Naive thymus-derived CD8-positive, alpha-beta T cell (primary cell): Measurements from ENCODE around the gene UBL3. TPM values are rescaled to one million over a fixed set of nuclear protein-coding genes. Genes with fewer than 3 reads are reported as not detected.
A peak's percentile ranks its signal among the peaks of the same experiment; 100 is the strongest.

ENCODE experiments used
- ATAC-seq, 2 donors: fragments of 150-1000 bp; cut with Tn5 transposase in 1 of 2; sonication (Bioruptor Pico), chemical (Tn5 transposase) in 1 of 2; 1 replicate in 1 of 2; 2 replicates in 1 of 2; pipeline ENCODE4 v1.10.0; 2021; ENCODE audit warnings: mild to moderate bottlenecking in 2 of 2, moderate library complexity in 2 of 2
- POLR2A ChIA-PET: fragments of 350-600 bp; sonication (Branson Sonifier 250); formaldehyde crosslinking; loops from one replicate; lab custom pipeline; 2021; ENCODE audit warnings: antibody characterized with exemption; lab: Charles Lee
- DNase-seq, 10 donors: peaks; one replicate each; pipeline versions ENCODE4 v3.0.0 to v3.0.0-alpha.2; 2020 to 2022
- H3K27ac Mint-ChIP-seq, 10 donors: one replicate each; pipeline ENCODE4 v1.8.0; 2020 to 2022; ENCODE audit warnings: mild to moderate bottlenecking in 10 of 10, mixed read lengths in 10 of 10, moderate library complexity in 4 of 10, inconsistent platforms in 1 of 10
- H3K27me3 Mint-ChIP-seq, 5 donors: one replicate each; pipeline ENCODE4 v1.8.0; 2021 to 2022; ENCODE audit warnings: mixed read lengths in 5 of 5
- H3K36me3 Mint-ChIP-seq, 3 donors: one replicate each; pipeline ENCODE4 v1.8.0; 2020 to 2022; ENCODE audit warnings: mixed read lengths in 3 of 3, mild to moderate bottlenecking in 2 of 3, inconsistent platforms in 1 of 3
- H3K4me1 Mint-ChIP-seq, 4 donors: one replicate each; pipeline ENCODE4 v1.8.0; 2021 to 2022; ENCODE audit warnings: mixed read lengths in 4 of 4
- H3K4me3 Mint-ChIP-seq, 10 donors: one replicate each; pipeline ENCODE4 v1.8.0; 2020 to 2022; ENCODE audit warnings: mild to moderate bottlenecking in 10 of 10, mixed read lengths in 10 of 10, moderate library complexity in 6 of 10, inconsistent platforms in 1 of 10
- H3K9me3 Mint-ChIP-seq, 9 donors: one replicate each; pipeline ENCODE4 v1.8.0; 2020 to 2022; ENCODE audit warnings: mixed read lengths in 9 of 9, mild to moderate bottlenecking in 3 of 9, inconsistent platforms in 1 of 9, moderate library complexity in 1 of 9
- polyA plus RNA-seq, 3 donors: library from polyadenylated mRNA; unstranded; fragments of 300-500 nt; fragmentation: Illumina TruSeq; gene quantifications; one replicate each; pipeline ENCODE4 v1.2.3, GENCODE V29; 2021
- total RNA-seq, 8 experiments: library from RNA in 2 of 8; stranded (reverse) in 2 of 8; gene quantifications; one replicate each; pipeline ENCODE4 v1.2.3 and lab custom pipeline; 2021 to 2026

Gene UBL3
- total and polyA plus RNA-seq, 5 experiments from 2014 or later, result 26.5 to 39.2 (median 37.8) TPM

- H3K4me1 Mint-ChIP-seq, result peaks cover 17 to 41% (median 36%) of the 10 kb centered on the region in 4 donors
- H3K27me3 Mint-ChIP-seq, result no peaks in the 10 kb centered on the region
- H3K4me3 Mint-ChIP-seq, result no peak overlapping the region
- H3K27ac Mint-ChIP-seq, result peak overlapping the region in 4 of 10 donors; percentile 14 to 61 (median 58)
- POLR2A ChIA-PET, result no interaction called here
- ATAC-seq (no peak), DNase-seq (no peak)
- H3K9me3 Mint-ChIP-seq, result peaks cover 0 to 3% (median 0%) of the 10 kb centered on the region in 9 donors
- H3K36me3 Mint-ChIP-seq, result peaks cover 0 to 7% (median 3%) of the 10 kb centered on the region in 3 donors
These were observed 88.6 kb downstream of the UBL3 start for GRCh38 chr13:29761815-29762214.

DNA sequence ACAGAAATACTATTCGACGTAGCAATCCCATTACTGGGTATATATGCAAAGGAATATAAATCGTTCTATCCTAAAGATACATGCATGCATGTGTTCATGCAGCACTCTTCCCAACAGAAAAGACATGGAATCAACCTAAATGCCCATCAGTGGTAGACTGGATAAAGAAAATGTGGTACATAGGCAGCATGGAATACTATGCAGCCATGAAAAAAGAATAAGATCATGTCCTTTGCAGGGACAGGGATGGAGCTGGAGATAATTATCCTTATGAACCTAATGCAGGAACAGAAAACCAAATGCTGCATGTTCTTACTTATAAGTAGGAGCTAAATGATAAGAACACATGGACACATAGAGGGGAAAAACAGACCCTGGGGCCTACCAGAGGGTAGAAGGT lies 89.3 kb downstream of the UBL3 start:
- Mint-ChIP-seq H3K36me3 (peaks cover 0 to 2% (median 2%) of the 10 kb centered on the region in 3 donors), H3K27me3 (no peaks in the 10 kb centered on the region), H3K9me3 (peaks cover 0 to 3% (median 0%) of the 10 kb centered on the region in 9 donors), H3K27ac (peak overlapping the region in 1 of 10 donors; percentile 30), H3K4me3 (no peak overlapping the region), H3K4me1 (peaks cover 17 to 41% (median 36%) of the 10 kb centered on the region in 4 donors)
- POLR2A ChIA-PET, result no interaction called here
- DNase-seq (no peak), ATAC-seq (no peak)

- H3K27ac Mint-ChIP-seq, result peak overlapping the region in 1 of 10 donors; percentile 18
- no peaks in the 10 kb centered on the region for H3K27me3 Mint-ChIP-seq
- H3K4me1 Mint-ChIP-seq, result peaks cover 17 to 41% (median 36%) of the 10 kb centered on the region in 4 donors
- H3K9me3 Mint-ChIP-seq, result peaks cover 0 to 3% (median 0%) of the 10 kb centered on the region in 9 donors
- peaks cover 0 to 2% (median under 1%) of the 10 kb centered on the region in 3 donors for H3K36me3 Mint-ChIP-seq
- POLR2A ChIA-PET, result no interaction called here
- no peak overlapping the region for H3K4me3 Mint-ChIP-seq
- ATAC-seq (no peak), DNase-seq (no peak)
These were observed 89.9 kb downstream of the UBL3 start for GRCh38 chr13:29760544-29760943.

- POLR2A ChIA-PET, result interaction anchor here (0.5 kb wide), 1 partner anchor 982 kb away, joined by 3 read pairs; no protein-coding TSS in a partner anchor
- H3K9me3 Mint-ChIP-seq, result peaks cover 0 to 3% (median 0%) of the 10 kb centered on the region in 9 donors
- H3K27me3 Mint-ChIP-seq, result no peaks in the 10 kb centered on the region
- peak; percentile 70 to 82 for ATAC-seq
- peaks cover 0 to 2% (median 0%) of the 10 kb centered on the region in 3 donors for H3K36me3 Mint-ChIP-seq
- peak overlapping the region in 5 of 10 donors; percentile 3 to 44 (median 21) for H3K4me3 Mint-ChIP-seq
- peak overlapping the region in 6 of 10 donors; percentile 43 to 77 (median 67) for H3K27ac Mint-ChIP-seq
- peaks cover 12 to 30% (median 26%) of the 10 kb centered on the region in 4 donors for H3K4me1 Mint-ChIP-seq
- peak in 5 of 10 donors; percentile 9 to 30 (median 17) for DNase-seq
These were observed 91.8 kb downstream of the UBL3 start for GRCh38 chr13:29758531-29759114.

GRCh38 chr13:29756506-29756905 lies 93.9 kb downstream of the UBL3 start:
- peaks cover 0 to 3% (median 0%) of the 10 kb centered on the region in 9 donors for H3K9me3 Mint-ChIP-seq
- DNase-seq (no peak), ATAC-seq (no peak)
- peaks cover 0 to 2% (median 0%) of the 10 kb centered on the region in 5 donors for H3K27me3 Mint-ChIP-seq
- peaks cover 6 to 12% (median 9%) of the 10 kb centered on the region in 4 donors for H3K4me1 Mint-ChIP-seq
- peak overlapping the region in 2 of 10 donors; percentile 3 to 5 for H3K27ac Mint-ChIP-seq
- H3K4me3 Mint-ChIP-seq, result no peak overlapping the region
- POLR2A ChIA-PET, result no interaction called here
- peaks cover 0 to 2% (median 0%) of the 10 kb centered on the region in 3 donors for H3K36me3 Mint-ChIP-seq

DNA sequence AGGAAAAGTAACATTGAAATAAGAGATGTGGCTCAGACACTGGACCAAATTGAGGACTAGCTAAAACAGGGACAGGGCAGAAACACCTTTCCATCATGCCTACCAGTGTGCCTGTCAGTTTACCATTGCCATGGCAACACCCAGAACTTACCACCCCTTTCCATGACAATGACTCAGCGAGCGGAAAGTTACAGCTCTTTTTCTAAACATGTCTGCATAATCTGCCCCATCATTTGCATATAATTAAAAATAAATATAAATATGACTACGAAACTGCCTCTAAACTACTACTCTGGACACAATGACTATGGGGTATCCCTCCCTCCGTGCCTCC lies 96.0 kb downstream of the UBL3 start:
- no peak overlapping the region for H3K27ac Mint-ChIP-seq
- no peak overlapping the region for H3K4me3 Mint-ChIP-seq
- H3K27me3 Mint-ChIP-seq, result peaks cover 0 to 2% (median 0%) of the 10 kb centered on the region in 5 donors
- ATAC-seq, result no peak
- DNase-seq, result no peak
- no peaks in the 10 kb centered on the region for H3K9me3 Mint-ChIP-seq
- H3K4me1 Mint-ChIP-seq, result peaks cover 5 to 11% (median 9%) of the 10 kb centered on the region in 4 donors
- H3K36me3 Mint-ChIP-seq, result no peaks in the 10 kb centered on the region
- POLR2A ChIA-PET, result no interaction called here

GRCh38 chr13:29753618-29754472 lies 96.6 kb downstream of the UBL3 start:
- Mint-ChIP-seq H3K9me3 (no peaks in the 10 kb centered on the region), H3K4me1 (peaks cover 5% of the 10 kb centered on the region in 4 donors), H3K36me3 (no peaks in the 10 kb centered on the region), H3K4me3 (peak overlapping the region in 1 of 10 donors; percentile 45), H3K27ac (no peak overlapping the region), H3K27me3 (peaks cover 0 to 4% (median 0%) of the 10 kb centered on the region in 5 donors)
- POLR2A ChIA-PET, result no interaction called here
- DNase-seq, result no peak
- ATAC-seq, result no peak

DNA sequence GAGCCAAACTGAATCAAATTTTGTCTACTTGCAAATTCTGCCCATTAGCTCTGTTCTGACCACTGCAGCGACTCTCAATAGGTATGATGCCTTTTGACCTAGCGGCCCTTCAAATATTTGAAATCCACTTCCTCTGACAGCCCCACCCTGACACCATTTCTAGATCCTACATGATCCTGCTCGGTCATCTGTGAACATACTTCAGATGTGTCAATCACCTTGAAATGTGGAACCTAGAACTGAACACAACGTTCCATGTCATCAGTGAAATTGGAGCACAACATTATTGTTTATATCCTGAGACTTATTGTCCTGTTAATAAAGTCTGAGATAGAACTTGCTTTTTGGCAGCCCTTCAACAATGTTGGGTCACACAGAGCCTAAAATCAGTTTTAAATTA lies 98.2 kb downstream of the UBL3 start:
- DNase-seq, result no peak
- Mint-ChIP-seq H3K27ac (no peak overlapping the region), H3K9me3 (no peaks in the 10 kb centered on the region), H3K27me3 (peaks cover 0 to 6% (median 2%) of the 10 kb centered on the region in 5 donors), H3K4me1 (no peaks in the 10 kb centered on the region), H3K4me3 (no peak overlapping the region), H3K36me3 (no peaks in the 10 kb centered on the region)
- ATAC-seq, result no peak
- POLR2A ChIA-PET, result no interaction called here

DNA sequence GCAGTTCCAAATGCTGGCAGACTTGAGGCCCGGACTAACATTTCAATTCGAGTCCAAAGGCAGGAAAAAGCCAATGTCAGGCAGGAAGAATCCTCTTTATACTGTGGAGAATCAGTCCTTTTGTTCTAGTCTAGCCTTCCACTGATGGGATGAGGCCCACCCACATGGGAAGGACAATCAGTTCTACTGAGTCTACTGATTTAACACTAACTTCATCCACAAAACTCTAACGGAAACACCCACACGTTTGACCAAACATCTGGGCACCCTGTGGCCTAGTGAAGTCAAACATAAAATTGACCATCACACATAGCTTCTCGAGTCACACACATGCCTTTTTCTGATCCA lies 100.3 kb downstream of the UBL3 start:
- Mint-ChIP-seq H3K27me3 (peaks cover 3 to 11% (median 9%) of the 10 kb centered on the region in 5 donors), H3K4me1 (peaks cover 0 to 2% (median 0%) of the 10 kb centered on the region in 4 donors), H3K27ac (no peak overlapping the region), H3K9me3 (no peaks in the 10 kb centered on the region), H3K36me3 (no peaks in the 10 kb centered on the region), H3K4me3 (no peak overlapping the region)
- POLR2A ChIA-PET, result no interaction called here
- DNase-seq, result no peak
- ATAC-seq, result no peak

- H3K4me1 Mint-ChIP-seq, result peaks cover 0 to 2% (median 0%) of the 10 kb centered on the region in 4 donors
- DNase-seq, result no peak
These were observed 100.8 kb downstream of the UBL3 start for GRCh38 chr13:29749401-29750182.

GRCh38 chr13:29748097-29748496 lies 102.3 kb downstream of the UBL3 start:
- Mint-ChIP-seq H3K4me1 (peaks cover 0 to 2% (median 0%) of the 10 kb centered on the region in 4 donors), H3K36me3 (no peaks in the 10 kb centered on the region), H3K27me3 (peaks cover 4 to 28% (median 15%) of the 10 kb centered on the region in 5 donors), H3K9me3 (no peaks in the 10 kb centered on the region), H3K4me3 (no peak overlapping the region), H3K27ac (no peak overlapping the region)
- POLR2A ChIA-PET, result no interaction called here
- no peak for ATAC-seq
- DNase-seq, result no peak

More at GRCh38 chr13:29749401-29750182, 100.8 kb downstream of the UBL3 start:
- Mint-ChIP-seq H3K36me3 (no peaks in the 10 kb centered on the region), H3K4me3 (no peak overlapping the region), H3K27me3 (peaks cover 4 to 16% (median 13%) of the 10 kb centered on the region in 5 donors), H3K27ac (no peak overlapping the region), H3K9me3 (no peaks in the 10 kb centered on the region)
- ATAC-seq, result no peak
- POLR2A ChIA-PET, result no interaction called here

DNA sequence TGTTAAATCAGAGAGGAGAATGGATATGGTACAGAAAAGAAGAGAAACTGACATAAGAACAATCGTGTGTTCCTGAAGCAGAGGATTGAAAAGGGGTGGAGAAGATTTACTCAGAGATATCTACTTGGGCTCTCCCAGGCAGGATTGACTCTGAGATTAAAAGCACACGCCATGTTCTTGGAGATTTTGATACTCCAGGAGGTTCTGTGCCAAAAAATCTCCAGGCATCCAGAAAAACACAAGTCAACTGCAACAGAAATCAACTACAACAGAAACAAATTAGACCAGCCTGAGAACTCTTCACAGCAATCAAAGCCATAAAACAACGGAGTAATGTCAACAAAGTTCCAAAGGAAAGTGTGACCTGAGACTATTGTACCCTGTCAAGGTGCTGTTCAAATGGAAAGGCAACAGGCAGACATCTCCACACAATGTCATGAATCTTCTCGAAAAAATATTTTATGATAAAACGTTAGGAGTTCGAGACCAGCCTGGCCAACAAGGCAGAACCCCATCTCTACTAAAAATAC lies 104.2 kb downstream of the UBL3 start:
- DNase-seq (no peak), ATAC-seq (no peak)
- Mint-ChIP-seq H3K9me3 (no peaks in the 10 kb centered on the region), H3K27ac (no peak overlapping the region), H3K4me3 (no peak overlapping the region), H3K36me3 (no peaks in the 10 kb centered on the region), H3K27me3 (peaks cover 4 to 28% (median 13%) of the 10 kb centered on the region in 5 donors), H3K4me1 (peaks cover 0 to 2% (median 0%) of the 10 kb centered on the region in 4 donors)
- POLR2A ChIA-PET, result no interaction called here
